ENCODE results near the gene PUS1. TPM values are rescaled to one million over a fixed set of nuclear protein-coding genes. Genes with fewer than 3 reads are reported as not detected.

PUS1 gene
- total RNA-seq, 4 donors from 2014 or later: 10.4 to 29.0 (median 12.2) TPM

DNA sequence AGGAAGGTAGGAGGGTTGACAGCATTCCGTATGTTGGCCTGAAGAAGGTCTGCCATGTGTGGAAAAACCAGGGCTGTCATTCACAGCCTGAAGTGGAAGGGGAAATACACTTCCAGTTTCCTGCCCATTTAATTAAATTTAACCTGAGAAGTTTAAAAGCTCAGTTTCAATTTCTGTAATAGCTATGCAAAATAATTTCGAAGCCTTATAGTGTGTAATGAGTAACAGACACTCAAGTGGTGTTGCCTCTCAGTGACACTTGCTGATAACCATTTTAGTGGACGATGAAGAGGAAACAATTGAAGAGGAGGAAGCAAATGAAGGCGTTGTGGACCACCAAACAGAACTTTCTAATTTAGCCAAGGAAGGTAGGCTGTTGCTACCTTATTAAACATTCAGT, 65.5 kb downstream of the PUS1 start:
- no peak overlapping the region for H3K4me3 ChIP-seq
- no peak for TF ChIP-seq POLR2A (IDR thresholded peaks at IDR 0.05)
- TF ChIP-seq CTCF (IDR thresholded peaks at IDR 0.05 in 4 of 5, conservative IDR thresholded peaks at IDR 0.05 in 1 of 5): no peak
- no peaks in the 10 kb centered on the region for H3K4me1 ChIP-seq
- DNase-seq (no peak), ATAC-seq (no peak)
- H3K36me3 ChIP-seq: peaks cover 0 to 50% of the 10 kb centered on the region in 2 donors
- intact Hi-C loops (cut with DNase I; ENCODE audit: low total_unique reads): no loop called here
- H3K27me3 ChIP-seq: no peaks in the 10 kb centered on the region
- in situ Hi-C loops (cut with MboI; ENCODE audit: low sequenced_read_pairs in 4 of 4): loop anchor here in 1 of 4 donors (25.0 kb wide), 1 partner anchor 882 kb away; no protein-coding TSS in a partner anchor
- H3K27ac ChIP-seq: no peak overlapping the region
- no peaks in the 10 kb centered on the region for H3K9me3 ChIP-seq

Other genes starting within 250 kb of the PUS1 start
- 10 to 100 TPM; 18.0 to 29.7 (median 25.4) TPM for gene SFSWAP, start 218.2 kb upstream of the PUS1 start, total RNA-seq
- 1 to 10 TPM in 2 of 4 donors, under 1 TPM in 1, not detected in 1; 0.75 to 1.6 (median 1.4) TPM for gene MMP17, start 100.9 kb upstream of the PUS1 start, total RNA-seq
- gene ULK1, start 34.7 kb upstream of the PUS1 start, total RNA-seq: 10 to 100 TPM; 27.9 to 81.2 (median 48.6) TPM
- 10 to 100 TPM; 11.9 to 17.4 (median 15.0) TPM for gene EP400, start 20.7 kb downstream of the PUS1 start, total RNA-seq
- gene DDX51, start 215.0 kb downstream of the PUS1 start, total RNA-seq: 1 to 10 TPM; 5.8 to 7.8 (median 6.5) TPM
- gene NOC4L, start 215.2 kb downstream of the PUS1 start, total RNA-seq: 10 to 100 TPM; 11.1 to 24.0 (median 21.2) TPM

Data from gastrocnemius medialis (tissue), 4 donors.